ENCODE measurements around the gene MFRP.

GRCh38 chr11:119342023-119342300 is 4.5 kb downstream of the MFRP start:
- TF ChIP-seq PBX3 (CRISPR knock-in tag; IDR thresholded peaks at IDR 0.05) (no peak), ZBTB6 (tag by site-specific recombination; IDR thresholded peaks at IDR 0.05) (no peak), ZNF146 (tag by site-specific recombination; IDR thresholded peaks at IDR 0.05) (no peak), TCF7L2 (IDR thresholded peaks at IDR 0.05; ENCODE audit: borderline replicate concordance, low read depth, low read length) (no peak)

All from HEK293 (cell line).